Esophagus squamous epithelium (tissue), 4 donors: Measurements from ENCODE around the gene DYNLL1.

Experiments used
- POLR2A ChIP-seq, 4 donors: fragments of 450-650 bp; IDR thresholded peaks; one replicate each; pipeline ENCODE4 v1.6.1; 2017; ENCODE audit warnings: antibody characterized with exemption in 4 of 4, mild to moderate bottlenecking in 4 of 4, moderate library complexity in 3 of 4
- TF ChIP-seq, protein P1 (sequence below), 6 experiments: fragments of 450-650 bp in 4 of 6; fragments of 200-600 bp in 2 of 6; sonication (generic) in 2 of 6; IDR thresholded peaks; one replicate each; pipeline ENCODE4 v1.5.1; 2016 to 2019; ENCODE audit warnings: antibody characterized with exemption in 6 of 6, mild to moderate bottlenecking in 4 of 6, moderate library complexity in 4 of 6

- TF ChIP-seq, protein P1, sequence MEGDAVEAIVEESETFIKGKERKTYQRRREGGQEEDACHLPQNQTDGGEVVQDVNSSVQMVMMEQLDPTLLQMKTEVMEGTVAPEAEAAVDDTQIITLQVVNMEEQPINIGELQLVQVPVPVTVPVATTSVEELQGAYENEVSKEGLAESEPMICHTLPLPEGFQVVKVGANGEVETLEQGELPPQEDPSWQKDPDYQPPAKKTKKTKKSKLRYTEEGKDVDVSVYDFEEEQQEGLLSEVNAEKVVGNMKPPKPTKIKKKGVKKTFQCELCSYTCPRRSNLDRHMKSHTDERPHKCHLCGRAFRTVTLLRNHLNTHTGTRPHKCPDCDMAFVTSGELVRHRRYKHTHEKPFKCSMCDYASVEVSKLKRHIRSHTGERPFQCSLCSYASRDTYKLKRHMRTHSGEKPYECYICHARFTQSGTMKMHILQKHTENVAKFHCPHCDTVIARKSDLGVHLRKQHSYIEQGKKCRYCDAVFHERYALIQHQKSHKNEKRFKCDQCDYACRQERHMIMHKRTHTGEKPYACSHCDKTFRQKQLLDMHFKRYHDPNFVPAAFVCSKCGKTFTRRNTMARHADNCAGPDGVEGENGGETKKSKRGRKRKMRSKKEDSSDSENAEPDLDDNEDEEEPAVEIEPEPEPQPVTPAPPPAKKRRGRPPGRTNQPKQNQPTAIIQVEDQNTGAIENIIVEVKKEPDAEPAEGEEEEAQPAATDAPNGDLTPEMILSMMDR (IDR thresholded peaks at IDR 0.05): no peak
- TF ChIP-seq POLR2A (IDR thresholded peaks at IDR 0.05): no peak
These were observed 19.6 kb downstream of the DYNLL1 start for GRCh38 chr12:120515496-120515895.
